PFSK-1 (cell line): ENCODE data around the gene GAS7.

Experiments used
- FOXP2 ChIP-seq: optimal IDR thresholded peaks from 2 replicates; pipeline ENCODE3; 2011; ENCODE audit warnings: borderline replicate concordance, control low read depth, inconsistent platforms; ENCODE audit not compliant: insufficient read depth; ENCODE audit errors: extremely low read length, extremely low read depth
- POLR2AphosphoS5 ChIP-seq: IDR thresholded peaks from 2 replicates; pipeline ENCODE4 v1.6.1; 2012; ENCODE audit warnings: low read depth, mild to moderate bottlenecking, control low read depth, low read length, moderate library complexity
- REST ChIP-seq, 2 experiments: IDR thresholded peaks; 2 replicates each; pipeline versions ENCODE4 v1.6.1 to v1.8.0; 2011 to 2012; ENCODE audit warnings: low read depth in 2 of 2, low read length in 2 of 2, control low read depth in 1 of 2, inconsistent platforms in 1 of 2, mild to moderate bottlenecking in 1 of 2, moderate library complexity in 1 of 2; ENCODE audit not compliant: insufficient read depth in 1 of 2
- SIN3A ChIP-seq: IDR thresholded peaks from 2 replicates; pipeline ENCODE4 v1.6.1; 2012; ENCODE audit warnings: mild to moderate bottlenecking, low read length, moderate library complexity, borderline replicate concordance; ENCODE audit not compliant: insufficient read depth
- TAF1 ChIP-seq: IDR thresholded peaks from 2 replicates; pipeline ENCODE4 v1.6.1; 2012; ENCODE audit warnings: low read length, control low read depth, borderline replicate concordance; ENCODE audit not compliant: insufficient read depth

The GAS7 gene

GRCh38 chr17:10096596-10096995 is 101.8 kb downstream of the GAS7 start:
- no peak for TF ChIP-seq FOXP2
- TF ChIP-seq POLR2AphosphoS5: no peak
- no peak for TF ChIP-seq TAF1
- no peak for TF ChIP-seq REST (IDR thresholded peaks at IDR 0.05; ENCODE audit: insufficient read depth in 1 of 2, low read depth in 2 of 2, low read length in 2 of 2)
- no peak for TF ChIP-seq SIN3A

- no peak for TF ChIP-seq POLR2AphosphoS5
- TF ChIP-seq SIN3A: no peak
- no peak for TF ChIP-seq FOXP2
- TF ChIP-seq TAF1: no peak
- no peak for TF ChIP-seq REST (IDR thresholded peaks at IDR 0.05; ENCODE audit: insufficient read depth in 1 of 2, low read depth in 2 of 2, low read length in 2 of 2)
These were observed 103.6 kb downstream of the GAS7 start for GRCh38 chr17:10094797-10095196.

- TF ChIP-seq POLR2AphosphoS5 (no peak), REST (IDR thresholded peaks at IDR 0.05; ENCODE audit: insufficient read depth in 1 of 2, low read depth in 2 of 2, low read length in 2 of 2) (no peak), FOXP2 (no peak), SIN3A (no peak), TAF1 (no peak)
These were observed 105.8 kb downstream of the GAS7 start for GRCh38 chr17:10092595-10092994.

- no peak for TF ChIP-seq TAF1
- no peak for TF ChIP-seq SIN3A
- TF ChIP-seq FOXP2: no peak
- no peak for TF ChIP-seq REST (IDR thresholded peaks at IDR 0.05; ENCODE audit: insufficient read depth in 1 of 2, low read depth in 2 of 2, low read length in 2 of 2)
- TF ChIP-seq POLR2AphosphoS5: no peak
These were observed 107.4 kb downstream of the GAS7 start for GRCh38 chr17:10091046-10091445.

GRCh38 chr17:10089196-10089804 is 109.1 kb downstream of the GAS7 start:
- TF ChIP-seq POLR2AphosphoS5: no peak
- TF ChIP-seq REST (IDR thresholded peaks at IDR 0.05; ENCODE audit: insufficient read depth in 1 of 2, low read depth in 2 of 2, low read length in 2 of 2): no peak
- TF ChIP-seq TAF1: no peak
- no peak for TF ChIP-seq SIN3A
